GM19023 (cell line): ENCODE measurements around the gene TBC1D24.
"Not testable (repeated sequence)": the region's sequence is repeated elsewhere in the genome, so short reads cannot be mapped to it uniquely, and the experiment has no call there.

Experiments used
- ATAC-seq: cut with Tn5 transposase; IDR thresholded peaks from one replicate; pipeline ENCODE4 v1.9.1; 2021; ENCODE audit warnings: mild to moderate bottlenecking, moderate library complexity; ENCODE audit not compliant: unreplicated experiment

The TBC1D24 gene

DNA sequence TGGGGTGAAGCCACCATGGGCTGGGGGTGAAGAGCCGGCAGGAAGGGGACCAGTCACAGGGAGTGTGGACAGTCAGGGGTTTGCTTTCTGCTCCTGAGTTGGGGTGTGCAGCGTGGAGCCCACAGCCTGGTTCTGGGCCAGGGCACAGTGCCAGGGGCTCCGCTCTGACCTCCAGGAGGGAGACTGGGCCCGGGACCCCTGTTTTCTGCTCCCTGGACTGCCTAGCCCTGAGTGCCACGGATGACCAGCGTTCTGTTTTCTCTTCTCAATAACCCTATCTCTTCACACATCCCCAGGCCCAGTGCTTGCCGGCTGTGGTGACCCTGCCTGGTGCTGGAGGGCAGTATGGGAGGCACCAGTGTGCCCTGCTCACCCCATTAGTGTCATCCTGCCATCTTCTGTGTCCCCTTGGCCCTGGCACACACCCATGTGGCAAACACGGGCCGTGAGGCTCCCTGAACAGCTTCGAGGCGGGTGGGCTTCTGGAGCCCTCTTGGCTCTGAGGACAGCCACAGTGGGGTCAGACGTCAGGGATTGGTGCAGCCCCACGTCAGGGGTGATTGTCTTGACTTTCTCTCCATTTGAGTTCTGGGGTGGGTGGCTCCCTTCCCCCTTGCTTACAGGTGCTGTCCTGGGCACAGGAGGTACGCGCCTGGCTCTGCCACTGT lies 55.2 kb downstream of the TBC1D24 start:
- no peak for ATAC-seq

DNA sequence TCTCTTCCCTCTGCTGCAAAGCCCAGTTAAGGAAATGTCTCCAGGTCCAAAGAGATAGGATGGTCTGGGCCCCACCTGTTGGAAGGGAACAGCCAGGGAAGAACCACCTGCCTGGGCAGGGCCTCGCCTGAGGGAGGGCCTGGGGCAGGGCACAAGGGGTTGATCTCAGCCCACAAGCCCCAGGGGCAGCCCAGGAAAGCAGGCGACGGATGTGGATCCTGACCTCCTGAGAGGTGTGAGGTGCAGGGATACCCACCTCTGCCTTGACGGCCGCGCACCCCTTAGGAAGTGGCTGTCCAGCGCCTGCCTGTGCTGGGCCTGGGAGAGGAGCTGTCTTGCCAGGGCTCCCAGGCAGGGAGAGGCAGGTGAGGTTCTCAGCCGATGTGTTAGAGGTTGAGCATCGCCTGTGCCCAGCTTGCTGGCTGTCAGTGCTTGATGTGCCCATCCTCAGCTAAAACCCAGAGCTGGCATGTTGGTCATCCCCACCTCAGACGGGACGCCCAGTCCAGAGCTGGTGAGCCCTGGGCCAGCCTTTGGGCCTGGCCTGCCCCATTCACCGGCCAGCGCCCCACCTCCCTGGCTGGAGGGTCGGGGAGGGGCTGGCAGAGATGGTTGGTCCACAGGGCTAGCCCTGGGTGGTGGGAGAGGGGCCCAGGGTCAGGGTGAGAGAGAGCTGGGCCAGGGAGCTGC lies 55.8 kb downstream of the TBC1D24 start:
- no peak for ATAC-seq

DNA sequence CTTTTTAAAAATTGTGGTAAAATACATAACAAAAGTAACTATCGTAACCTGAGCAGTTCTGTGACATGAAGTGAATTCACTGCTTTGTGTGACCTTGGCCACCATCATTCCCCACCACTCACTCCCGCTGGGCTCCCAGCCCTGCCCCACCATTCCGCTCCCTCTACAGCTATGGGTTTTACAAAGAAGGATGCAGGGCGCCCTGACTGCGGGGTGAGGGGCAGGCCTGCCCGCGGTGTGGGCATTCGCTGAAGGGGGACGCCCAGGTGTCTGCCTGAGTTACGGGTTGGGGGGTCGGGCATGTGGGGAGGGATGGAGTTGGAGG lies 56.4 kb downstream of the TBC1D24 start, which contains the start of gene CEMP1:
CEMP1 (minus strand) TSS at position 38 of the 325 bp plus-strand sequence. CDS start 335 bp downstream, outside the sequence.
- ATAC-seq: no peak

DNA sequence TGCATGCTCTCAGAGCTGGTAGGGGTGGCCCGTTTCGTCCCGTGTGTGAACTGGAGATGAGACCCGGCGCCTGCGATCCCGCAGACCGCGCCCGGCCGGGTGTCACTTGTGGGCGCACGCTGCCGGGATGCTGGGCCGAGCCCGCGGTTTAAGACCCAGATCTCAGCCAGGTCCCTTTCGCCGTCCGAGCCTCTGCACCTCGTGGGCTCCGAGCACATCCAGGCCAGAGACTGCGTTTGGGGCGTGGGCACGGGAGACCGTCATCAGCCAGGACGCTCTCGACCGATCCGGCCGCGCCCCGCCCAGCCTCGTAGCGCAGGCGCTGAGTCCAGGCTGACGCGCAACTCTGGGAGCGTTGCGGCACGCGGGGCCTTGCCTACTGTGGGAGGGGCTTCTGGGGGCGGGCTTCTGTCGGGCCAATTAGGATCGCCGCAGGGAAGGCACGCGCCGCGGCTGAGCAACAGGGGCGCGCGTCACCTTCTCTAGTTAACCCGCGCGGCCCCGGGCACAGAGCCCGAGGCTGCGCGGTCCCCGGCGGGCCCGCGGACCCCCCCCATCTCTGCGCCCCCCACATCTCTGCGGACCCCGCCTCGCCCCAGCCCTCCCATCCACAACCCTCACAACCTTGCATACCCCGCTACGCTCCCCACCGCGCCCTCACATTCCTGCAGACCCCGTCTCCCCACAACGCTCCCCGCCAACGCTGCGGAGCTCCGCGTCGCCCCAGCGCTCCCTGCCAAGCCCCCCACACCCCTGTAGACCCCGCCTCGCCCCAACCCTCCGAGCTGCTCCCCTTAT lies 57.0 kb downstream of the TBC1D24 start:
- peak; percentile 81 for ATAC-seq

DNA sequence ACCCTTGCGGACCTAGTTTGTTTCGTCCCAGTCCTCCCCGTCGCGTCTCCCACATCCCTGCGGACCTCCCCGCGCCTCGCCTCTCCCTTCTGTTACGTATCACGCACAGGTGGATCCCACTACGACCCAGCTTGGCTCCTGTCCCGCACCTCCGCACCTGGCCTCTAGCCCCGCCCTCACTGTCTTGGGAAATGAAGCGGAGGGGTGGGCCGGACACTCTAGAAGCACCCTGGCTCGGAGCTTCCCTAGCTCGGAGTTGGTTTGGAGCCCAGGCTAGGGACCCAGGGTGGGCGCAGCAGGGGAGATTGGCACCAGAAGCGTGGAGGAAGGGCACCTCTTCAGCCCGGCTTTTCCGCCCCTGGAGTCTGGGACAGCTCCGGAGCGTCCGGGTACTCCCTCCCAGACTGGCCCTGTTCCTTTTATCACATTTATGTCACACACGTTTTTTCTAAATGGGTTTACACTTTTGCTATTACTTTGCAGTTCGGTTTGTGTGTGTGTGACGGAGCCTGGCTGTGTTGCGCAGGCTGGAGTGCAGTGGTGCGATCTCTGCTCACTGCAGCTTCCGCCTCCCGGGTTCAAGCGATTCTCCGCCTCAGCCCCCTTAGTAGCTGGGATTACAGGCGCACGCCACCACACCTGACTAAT lies 57.7 kb downstream of the TBC1D24 start:
- no peak for ATAC-seq

DNA sequence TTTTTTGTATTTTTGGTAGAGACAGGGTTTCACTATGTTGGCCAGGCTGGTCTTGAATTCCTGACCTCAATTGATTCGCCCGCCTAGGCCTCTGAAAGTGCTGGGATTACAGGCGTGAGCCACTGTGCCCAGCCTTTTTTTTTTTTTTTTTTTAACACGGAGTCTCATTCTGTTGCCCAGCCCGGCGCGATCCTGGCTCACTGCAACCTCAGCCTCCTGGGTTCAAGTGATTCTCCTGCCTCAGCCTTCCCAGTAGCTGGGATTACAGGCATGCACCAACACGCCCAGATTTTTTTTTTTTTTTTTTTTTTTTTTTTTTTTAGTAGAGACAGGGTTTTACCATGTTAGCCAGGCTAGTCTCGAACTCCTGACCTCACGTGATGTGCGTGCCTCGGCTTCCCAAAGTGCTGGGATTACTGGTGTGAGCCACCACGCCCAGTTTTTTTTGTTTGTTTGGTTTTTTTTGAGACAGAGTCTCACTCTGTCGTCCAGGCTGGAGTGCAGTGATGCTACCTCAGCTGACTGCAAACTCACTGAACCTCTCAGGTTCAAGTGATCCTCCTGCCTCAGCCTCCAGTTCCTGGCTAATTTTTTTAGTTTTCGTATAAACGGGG lies 58.3 kb downstream of the TBC1D24 start:
- not testable (repeated sequence) for ATAC-seq

DNA sequence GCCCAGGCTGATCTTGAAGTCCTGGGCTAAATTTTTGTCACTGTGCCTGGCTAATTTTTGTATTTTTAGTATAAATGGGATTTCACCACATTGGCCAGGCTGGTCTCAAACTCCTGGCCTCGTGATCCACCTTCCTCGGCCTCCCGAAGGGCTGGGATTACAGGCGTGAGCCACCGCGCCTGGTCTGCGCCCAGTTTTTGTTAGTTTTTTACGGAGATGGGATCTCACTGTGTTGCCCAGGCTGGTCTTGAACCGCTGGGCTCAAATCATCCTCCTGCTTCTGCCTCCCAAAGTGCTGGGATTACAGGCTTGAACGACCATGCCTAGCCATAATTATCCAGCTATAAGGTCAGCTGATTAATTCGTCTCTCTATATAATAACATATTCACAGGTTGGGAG lies 59.0 kb downstream of the TBC1D24 start:
- no peak for ATAC-seq

DNA sequence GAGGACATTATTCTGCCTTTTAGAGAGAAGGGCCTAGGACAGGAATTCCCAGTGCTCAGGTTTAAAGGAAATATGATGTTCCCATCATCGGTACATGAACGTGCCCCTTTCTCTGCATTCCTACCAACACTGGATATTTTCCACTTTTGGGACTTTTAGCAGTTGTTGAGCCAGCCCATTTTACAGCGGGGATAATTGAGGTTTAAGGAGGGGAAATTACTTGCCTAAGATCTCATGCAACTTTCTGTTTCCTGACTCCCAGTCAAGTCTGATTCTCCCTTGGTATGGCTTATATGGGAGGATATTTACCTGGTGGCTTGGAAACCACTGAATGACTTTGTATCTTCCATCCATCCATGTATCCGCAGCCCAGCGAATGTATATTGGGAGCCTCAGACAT lies 59.4 kb downstream of the TBC1D24 start:
- not testable (repeated sequence) for ATAC-seq

DNA sequence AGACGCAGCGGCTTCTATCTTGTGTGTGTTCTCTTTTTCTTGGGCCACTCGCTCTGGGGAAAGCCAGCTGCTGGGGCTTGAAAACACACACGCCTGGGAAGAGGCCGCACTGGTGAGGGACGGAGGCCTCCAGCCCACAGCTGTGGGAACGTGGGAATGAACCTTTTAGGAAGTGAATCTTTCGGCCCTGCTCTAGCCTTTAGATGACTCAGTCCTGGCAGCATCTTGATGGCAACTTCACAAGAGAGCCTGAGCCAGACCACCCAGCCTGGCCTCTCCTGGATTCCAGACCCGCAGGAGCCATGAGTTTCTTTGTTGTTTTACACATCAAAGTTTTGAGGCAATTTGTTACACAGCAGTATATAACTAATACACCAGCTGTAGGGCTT lies 60.7 kb downstream of the TBC1D24 start:
- ATAC-seq: no peak

DNA sequence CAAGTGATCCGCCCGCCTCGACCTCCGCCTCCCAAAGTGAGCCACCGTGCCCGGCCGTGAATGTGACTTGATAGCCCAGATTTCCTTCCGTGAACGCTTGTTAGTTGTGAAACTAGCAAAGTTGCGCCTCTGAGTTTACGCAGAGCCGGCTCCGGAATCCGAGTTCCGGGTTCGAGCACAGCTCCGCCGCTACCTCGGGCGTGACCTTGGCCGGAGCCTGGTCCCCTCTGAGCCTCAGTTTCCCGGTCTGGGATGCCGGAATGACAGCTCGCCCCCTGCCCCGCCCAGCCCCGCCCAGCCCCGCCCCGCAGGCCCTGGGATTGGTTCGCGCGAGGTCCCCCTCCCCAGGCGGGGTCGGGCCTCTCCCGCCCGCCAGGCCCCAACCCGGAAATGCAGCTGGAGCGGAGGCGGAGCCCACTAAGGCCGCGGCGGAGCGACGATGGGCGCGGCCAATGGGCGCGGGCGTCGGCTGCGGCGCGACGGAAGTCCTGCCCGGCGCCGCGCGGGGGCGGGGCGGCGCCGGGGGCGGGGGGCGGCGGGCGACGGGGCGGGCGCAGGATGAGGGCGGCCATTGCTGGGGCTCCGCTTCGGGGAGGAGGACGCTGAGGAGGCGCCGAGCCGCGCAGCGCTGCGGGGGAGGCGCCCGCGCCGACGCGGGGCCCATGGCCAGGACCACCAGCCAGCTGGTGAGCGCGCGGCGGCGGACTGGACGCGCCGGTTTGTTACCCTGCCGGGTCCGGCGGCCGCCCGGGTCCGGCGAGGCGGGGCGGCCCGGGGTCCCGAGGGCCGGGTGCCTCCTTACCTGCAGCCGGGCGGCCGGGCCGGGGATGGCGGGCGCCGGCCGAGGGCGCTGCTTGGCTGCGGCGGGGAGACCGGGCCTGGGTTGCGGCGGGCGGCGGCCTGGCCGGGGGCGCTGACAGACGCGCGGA lies 62.8 kb downstream of the TBC1D24 start, which contains the start of gene PDPK1:
PDPK1 (plus strand) TSS at position 571 of the 929 bp plus-strand sequence; CDS start at position 663, 92 bp downstream.
- peak; percentile 88 for ATAC-seq

DNA sequence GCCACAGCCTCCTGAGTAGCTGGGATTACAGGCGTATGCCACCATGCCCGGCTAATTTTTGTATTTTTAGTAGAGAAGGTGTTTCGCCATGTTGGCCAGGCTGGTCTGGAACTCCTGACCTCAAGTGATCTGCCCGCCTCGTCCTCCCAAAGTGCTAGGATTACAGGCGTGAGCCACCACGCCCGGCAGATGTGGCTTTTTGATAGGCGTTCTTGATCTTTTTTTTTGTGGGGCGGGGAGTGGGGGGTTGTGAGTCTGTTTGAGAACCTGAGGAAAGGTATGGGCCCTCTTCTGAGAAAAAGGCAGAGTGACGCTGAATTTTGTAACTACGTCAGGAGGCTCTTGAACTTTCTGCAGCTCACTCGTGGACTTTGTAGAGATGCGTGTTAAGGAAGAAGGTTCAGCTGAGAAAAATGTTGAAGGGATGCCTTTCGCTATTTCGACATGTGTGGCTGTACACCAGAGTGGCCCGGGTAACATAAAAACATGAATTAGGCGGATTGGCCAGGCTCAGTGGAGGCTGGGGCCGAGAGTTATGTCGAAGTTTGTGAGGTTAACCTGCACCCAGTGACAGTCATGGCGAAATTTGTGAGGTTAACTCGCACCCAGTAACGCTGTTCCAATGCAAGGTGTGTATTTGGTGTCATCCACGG lies 64.4 kb downstream of the TBC1D24 start:
- ATAC-seq: not testable (repeated sequence)

DNA sequence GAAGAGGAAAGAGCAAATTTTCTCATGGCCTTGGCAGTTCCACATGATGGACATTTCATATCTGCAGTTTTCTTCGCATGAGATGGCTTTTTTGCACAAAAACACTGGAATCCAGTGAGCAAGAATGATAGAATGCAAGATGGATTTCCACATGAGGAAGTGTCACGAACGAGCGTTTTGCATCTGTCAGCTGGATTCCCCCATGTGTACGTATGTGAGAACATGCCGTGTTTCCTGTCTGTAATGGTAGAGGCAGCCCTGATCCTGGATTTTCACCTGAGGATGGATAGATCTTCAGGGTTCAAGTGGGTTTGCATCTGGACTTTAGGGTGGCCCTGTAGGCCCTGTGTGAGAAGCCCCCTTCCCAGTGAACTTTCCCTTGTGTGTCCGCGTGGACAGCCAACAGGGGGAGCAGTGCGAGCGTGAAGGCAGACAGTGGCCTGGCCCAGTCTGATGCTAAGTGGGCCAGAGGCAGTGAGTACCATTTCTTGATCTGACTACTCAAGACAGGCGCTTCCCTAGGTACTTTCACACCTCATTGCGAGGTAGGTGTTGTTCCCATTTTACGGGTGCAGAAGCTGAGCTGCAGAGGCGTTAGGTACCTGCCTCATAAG lies 65.0 kb downstream of the TBC1D24 start:
- not testable (repeated sequence) for ATAC-seq

DNA sequence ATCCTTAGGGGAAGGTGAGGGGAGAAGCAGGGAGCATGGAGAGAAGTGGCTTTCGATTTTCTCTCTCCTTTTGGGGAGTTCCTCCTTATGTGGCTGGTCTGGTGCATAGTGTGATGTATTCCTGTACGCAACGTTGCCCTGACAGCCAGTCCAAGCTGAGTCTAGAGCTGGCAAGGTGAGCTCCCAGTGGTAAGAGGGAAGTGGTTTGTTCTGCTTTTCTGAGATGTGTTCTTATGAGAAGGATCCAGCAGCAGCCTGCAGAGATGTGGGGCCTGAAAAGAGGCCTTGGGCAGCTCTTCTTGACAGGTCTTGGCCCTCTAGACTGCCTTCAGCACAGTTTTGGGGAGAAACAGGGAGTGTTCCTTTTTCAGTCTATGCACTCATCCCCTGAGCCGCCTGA lies 66.0 kb downstream of the TBC1D24 start:
- not testable (repeated sequence) for ATAC-seq

DNA sequence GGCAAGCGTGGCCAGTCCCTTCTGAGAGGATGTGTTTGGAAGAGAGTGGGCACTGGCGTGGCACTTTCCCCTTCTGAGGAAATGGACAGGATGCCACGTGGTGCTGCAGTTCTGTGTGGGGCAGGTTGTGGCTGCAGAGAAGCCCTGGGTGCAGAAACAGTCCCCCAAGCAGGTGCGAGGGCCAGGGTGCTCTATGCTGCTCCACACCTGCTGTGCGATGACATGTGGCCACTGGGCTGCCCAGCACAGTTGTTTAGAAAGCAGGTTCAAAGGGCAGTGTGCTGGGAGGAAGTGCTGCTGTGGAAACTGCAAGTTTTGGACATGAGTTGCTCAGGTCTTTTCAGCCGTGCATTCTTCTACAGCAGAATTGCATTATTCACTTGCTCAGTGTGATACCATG lies 66.5 kb downstream of the TBC1D24 start:
- ATAC-seq: not testable (repeated sequence)

DNA sequence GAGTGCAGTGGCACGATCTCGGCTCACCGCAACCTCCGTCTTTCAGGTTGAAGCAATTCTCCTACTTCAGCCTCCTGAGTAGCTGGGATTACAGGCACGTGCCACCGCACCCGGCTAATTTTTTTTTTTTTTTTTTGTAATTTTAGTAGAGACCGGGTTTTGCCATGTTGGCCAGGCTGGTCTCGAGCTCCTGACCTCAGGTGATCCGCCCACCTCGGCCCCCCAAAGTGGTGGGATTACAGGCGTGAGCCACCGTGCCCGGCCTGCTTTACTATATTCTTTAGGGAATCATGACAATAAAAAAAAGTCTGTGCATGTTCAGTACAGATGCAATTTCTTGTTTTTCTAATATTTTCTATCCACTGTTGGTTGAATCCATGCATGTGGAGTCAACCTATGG lies 68.8 kb downstream of the TBC1D24 start:
- ATAC-seq: not testable (repeated sequence)

DNA sequence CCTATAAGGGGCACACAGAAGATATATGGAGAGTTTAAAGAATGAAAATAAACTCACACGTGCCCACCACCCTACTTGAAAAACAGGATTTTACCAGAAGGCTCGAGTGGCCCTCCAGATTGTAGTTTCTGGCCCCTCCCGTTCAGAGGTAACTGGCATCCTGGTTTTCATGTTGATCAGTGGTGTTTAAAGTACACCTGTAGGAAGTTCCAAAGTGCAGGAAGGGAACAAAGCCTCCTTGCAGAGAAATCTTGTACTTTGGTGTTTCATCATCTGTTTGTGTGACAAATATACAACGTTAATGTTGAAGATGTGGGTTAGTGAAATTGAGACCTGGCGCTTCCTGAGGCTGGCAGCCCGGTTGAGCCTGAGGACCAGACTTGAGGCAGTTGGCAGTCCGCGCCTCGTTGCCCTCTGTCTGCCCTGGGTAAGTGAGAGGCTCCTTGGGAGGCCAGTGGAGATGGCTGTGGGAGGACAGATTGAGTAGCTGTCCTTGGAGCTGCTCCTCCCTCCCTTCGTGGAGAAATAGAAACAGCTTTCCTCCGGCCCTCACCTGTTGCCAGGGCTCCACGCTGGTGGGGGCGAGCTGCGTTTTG lies 75.5 kb downstream of the TBC1D24 start:
- not testable (repeated sequence) for ATAC-seq

DNA sequence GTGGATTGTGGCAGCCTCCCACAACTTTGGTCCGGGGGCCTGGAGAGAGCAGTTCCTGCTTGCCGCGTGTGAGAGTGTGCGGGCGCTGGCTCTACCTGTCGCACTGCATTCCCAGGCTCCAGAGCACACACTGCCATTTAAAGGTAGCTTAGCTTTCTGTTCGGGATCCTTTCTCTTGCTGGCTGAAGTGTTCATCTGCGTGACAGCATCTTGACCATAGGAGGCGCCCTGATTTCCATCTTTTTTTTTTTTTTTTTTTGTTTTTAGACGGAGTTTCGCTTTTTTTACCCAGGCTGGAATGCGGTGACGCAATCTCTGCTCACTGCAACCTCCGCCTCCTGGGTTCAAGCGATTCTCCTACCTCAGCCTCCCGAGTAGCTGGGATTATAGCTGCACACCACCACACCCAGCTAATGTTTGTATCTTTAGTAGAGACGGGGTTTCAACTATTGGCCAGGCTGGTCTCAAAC lies 76.5 kb downstream of the TBC1D24 start:
- ATAC-seq: not testable (repeated sequence)
